ENCODE data around the gene GRK3.

Gene GRK3

DNA sequence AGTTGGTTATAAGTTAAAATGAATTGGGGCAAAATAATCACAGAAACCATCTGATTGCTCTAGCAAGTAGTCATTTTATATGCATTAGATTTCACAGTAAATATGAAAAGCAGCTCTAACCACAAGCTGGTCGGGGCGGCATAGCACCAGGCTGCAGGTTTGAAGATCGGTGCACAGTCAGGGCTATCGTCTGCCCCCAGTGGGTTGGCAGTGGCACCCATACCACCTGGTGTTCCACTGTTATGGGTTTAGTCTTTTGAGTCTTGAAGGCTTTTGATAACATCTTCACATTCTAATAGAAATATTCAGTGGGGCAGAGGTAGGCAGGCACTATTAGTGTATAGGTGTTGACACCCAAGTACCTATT, 62.1 kb downstream of the GRK3 start:
- no peak for DNase-seq (ENCODE audit: low read depth)

DNA sequence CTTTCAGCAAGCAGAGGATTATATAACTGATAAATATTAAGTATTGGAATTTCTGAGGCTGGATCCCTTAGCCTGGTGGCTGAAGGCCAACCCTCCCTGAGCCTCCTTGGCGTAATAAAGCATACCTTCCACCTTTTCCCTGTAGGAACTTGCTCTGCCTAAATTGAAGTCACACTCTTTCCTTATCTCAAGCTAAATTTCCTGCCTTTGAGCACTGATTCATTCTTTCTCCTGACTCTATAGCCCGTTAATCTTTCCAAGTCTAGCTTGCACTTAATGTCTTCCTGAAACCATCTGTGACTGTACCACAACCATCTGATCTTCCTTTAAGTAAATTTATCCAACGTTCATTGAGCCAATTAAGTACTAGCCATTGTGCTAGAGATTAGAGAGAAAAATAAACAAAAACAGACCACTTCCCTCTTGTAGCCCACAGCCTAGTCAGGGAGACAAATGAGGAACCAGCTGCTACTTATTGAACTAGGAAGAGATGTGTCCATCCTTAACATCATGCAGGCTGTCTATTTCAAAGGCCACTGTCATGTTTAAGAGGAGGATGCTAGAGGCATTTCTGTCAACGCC, 62.9 kb downstream of the GRK3 start:
- DNase-seq (ENCODE audit: low read depth), result no peak

DNA sequence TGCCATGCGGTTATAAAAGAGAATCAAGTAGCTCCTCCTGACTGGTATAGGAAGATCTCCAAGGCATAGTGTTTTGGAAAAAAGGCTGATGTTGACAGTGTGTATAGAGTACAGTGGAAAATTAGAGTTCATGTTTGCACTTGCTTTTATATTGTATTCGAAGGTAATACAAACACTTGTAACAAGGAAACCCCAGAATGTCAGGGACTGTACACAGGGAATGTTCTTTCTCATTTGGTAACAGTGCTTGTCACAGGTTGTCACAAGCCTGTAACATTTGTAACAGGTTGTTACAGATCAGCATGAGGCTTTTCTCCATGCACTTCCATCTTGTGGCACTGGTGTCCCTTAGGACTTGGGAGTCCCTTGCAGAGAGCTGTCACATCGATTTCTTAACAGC, 64.0 kb downstream of the GRK3 start:
- no peak for DNase-seq (ENCODE audit: low read depth)

DNA sequence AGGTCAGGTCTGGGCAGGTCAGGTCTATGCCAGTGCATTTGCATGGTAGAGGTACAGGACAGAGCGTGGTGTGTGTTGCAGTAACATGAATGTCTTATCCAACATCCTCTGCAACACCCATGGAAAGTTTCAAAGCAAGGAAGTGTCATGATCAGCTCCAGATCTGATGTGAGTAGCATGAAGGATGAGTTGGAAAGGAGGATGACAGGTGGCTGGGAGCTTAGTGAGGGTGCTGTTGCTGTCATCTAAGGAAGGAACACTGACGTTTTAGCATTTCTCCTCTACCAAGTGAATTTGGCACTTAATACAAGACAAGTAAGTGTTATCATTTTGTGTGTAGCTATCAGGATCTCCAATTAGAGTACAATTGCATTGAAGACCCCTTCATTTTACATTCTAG, 65.1 kb downstream of the GRK3 start:
- no peak for DNase-seq (ENCODE audit: low read depth)

DNA sequence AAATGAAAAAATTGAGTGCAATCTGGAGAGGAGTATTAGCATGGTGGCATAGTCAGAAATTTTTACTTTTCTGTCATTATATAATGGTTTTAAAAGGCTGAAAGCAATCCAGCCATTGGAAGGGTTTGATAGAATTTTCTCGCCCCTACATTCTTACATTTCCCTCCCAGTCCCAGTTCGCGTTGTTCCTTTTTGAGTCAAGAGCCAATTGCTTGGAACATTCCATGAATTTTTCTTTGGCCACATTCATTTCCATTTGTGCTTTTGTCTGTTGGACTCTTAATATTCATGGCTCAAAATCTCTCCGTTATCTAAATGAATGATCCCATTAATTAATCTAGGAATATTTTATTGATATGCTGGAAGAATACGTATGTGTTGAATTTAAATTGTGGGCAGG, 66.0 kb downstream of the GRK3 start:
- DNase-seq (ENCODE audit: low read depth), result no peak

DNA sequence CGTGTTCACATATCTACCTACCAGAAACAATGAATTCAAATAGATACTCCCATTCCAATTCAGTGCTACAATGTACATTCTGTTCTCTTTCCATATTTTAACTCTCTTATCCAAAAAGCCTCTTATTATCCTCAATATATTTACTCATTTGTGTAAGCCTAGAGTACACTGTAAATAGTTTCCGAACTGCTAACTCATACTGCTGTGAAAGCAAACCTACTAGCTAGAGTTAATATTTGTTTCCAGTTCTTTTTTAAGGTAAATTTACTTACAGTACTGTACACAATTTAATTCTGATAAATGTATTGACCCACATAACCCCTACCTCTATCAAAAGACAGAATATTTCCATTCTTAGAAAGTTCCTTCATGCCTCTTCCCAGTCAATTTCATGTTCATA, 71.8 kb downstream of the GRK3 start:
- no peak for DNase-seq (ENCODE audit: low read depth)

DNA sequence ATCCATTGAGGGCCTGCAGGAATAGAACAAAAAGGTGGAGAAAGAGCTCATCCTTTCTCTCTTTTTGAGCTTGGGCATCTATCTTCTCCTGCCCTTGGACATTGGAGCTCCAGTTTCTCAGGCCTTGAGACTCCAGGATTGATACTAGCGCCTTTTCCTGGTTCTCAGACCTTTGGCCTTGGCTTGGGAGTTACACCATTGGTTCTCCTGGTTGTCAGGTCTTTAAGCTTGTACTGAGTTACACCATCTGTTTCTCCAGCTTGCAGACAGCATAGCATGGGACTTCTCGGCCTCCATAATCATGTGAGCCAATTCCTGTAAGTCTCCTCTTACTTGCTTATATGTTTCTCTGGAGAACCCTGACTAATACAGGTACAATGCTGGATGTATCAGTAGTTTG, 72.6 kb downstream of the GRK3 start:
- no peak for DNase-seq (ENCODE audit: low read depth)

DNA sequence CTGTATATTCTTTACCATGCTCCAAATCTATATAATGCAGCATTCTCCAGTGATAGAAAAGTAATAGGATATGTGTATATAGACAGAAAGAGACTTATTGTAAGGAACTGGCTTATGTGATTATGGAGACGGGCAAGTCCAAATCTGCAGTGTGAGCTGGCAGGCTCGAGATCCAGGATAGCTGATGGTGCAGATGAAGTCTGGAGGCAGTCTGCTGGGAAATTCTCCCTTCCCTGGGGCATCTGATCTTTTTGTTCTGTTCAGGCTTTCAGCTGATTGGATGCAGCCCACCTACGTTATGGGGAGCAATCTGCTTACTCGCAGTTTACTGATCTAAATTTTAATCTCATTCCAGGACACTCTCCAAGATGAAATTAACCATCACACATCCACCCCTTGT, 73.2 kb downstream of the GRK3 start:
- DNase-seq (ENCODE audit: low read depth), result no peak

DNA sequence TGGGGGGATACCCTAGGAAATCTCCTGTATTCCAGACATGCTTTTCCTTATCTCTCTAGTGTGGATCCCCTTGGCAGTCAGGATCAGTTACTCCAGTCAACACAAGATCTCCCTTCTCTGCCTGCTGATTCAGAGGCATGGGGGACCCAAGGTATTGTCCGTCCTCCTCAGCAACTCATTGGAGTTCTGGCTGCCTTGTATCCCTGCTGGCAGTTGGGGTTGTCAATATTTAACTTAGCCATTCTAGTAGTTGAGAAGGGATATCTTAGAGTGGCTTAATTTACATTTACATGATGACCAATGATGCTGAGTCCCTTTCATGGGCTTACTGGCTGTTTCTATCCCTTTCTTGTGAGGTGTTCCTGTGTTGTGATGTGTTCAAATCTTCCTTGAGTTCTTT, 74.2 kb downstream of the GRK3 start:
- no peak for DNase-seq (ENCODE audit: low read depth)

DNA sequence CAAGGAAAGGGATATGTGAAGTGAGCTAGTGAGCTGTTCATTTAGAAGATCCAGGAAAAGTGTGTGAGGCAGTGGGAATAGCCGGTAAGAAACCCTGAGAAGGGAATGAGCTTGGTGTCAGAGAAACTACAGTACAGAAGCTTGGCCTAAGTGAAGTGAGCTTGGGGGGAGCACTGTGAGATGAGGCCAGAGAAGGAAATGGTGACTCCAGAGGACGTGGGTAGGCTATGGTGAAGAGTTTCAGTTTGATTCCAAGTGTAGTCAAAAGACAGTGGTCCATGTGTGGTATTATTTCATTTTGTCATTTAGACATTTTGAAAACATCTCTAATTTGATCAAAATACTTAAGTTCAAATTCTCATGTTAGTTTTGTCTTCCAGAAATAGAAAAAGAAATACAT, 77.2 kb downstream of the GRK3 start:
- DNase-seq (ENCODE audit: low read depth), result no peak

DNA sequence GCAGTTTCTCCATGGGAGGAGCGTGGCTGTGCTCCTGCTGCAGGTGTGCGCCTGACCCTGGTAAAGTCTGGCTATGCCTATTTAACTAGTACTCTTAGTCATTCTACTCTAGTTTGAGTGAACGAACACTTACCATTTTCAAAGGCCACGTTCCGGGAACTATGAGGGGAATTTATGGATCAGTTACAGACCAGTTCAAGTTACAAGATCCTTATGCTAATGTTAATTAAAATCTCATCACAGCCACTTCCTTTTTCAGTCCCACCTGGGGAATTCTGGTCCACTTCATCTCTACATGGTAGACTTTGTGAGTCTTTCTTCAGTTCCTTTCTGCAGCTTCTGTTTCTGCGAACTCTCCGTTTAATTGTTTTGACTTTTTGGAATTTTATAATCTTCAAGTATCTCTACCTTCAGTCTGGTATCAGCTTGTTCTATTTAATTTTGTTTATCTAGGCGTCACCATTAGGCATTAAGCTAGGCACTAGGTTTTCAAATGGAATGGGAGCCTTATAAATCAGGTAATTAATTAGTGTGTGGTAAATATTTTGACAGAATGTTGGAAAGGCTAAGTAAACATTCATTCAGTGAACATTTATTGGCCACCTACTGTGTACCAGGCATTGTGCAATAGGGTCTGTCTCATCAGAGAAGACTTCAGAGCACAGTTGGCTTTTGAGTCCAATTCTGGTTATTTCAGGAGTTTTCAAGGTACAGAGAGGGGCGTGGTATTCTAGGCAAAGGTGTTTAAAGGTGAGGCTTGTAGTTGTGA, 78.9 kb downstream of the GRK3 start:
- no peak for DNase-seq (ENCODE audit: low read depth)

DNA sequence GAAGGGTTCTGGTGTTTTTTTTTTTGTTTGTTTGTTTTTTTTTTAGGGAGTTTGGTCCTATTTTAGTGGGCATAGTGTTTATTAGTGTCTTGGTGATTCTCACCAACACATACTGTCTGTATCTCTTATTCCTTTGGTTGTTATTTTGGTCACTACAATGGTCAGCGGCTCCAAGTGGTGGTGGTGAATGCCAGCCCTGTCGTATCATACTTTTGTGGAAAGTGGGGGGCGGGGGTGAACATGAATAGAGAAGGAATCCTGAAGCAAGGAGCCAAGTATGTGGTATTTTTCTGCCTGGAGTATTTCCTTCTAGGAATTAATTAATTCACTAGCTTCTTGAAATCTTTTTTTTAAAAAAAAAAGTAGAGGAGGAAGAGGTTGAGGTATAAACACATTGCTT, 79.6 kb downstream of the GRK3 start:
- no peak for DNase-seq (ENCODE audit: low read depth)

DNA sequence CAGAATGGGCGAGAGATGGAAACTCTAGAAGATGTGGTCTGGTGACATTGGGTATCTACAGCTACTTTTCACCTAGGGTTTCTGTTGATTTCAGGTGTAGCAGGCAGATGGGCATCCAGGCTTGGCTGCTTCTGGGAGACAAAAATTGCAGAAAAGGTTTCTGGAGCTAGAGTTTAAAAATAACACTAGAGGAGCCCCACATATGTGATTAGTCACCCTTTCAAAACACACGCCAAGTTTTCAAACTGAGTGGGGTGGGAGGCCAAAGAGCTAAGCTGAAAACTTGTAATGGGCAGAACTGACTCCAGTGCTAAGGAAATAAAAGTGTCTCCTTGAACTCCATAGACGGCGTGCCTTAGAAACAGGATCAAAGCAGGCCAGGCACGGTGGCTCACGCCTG, 80.8 kb downstream of the GRK3 start:
- DNase-seq (ENCODE audit: low read depth), result no peak

DNA sequence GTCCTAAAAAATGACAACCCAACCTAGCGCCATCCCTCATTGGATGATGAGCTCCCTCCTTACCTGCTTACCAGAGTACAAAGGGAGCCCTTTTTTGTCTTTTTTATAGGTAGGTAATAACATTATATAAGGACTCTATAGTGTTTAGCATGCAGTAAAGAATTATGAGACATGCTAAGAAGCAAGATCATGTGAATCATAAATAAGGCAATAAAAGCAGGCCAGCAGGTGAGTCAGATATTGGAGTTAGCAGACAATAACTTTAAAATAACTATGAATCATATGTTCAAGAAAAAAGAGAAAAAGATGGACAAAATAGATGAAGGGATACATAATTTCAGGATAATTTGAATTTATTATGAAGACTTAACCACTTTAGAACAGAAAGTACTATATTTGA, 81.5 kb downstream of the GRK3 start:
- DNase-seq (ENCODE audit: low read depth), result no peak

DNA sequence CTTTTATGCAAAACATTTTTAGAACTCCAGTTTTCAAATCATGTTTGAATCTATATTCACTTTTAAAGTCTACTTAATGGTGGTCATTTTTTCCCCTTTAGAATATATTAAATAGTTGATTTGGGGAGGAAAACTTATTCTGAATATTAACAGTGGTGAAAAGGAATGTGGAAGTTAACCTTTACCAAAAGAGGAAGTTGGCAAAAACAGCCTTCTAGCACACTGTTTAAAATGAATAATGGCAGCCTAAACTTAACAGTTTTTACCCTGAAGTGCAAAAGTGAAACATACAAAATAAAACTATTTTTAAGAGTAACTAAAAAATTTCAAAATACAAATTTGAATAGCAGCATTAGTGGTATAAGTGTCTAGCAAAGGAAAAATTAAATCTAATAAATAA, 86.4 kb downstream of the GRK3 start:
- no peak for DNase-seq (ENCODE audit: low read depth)

DNA sequence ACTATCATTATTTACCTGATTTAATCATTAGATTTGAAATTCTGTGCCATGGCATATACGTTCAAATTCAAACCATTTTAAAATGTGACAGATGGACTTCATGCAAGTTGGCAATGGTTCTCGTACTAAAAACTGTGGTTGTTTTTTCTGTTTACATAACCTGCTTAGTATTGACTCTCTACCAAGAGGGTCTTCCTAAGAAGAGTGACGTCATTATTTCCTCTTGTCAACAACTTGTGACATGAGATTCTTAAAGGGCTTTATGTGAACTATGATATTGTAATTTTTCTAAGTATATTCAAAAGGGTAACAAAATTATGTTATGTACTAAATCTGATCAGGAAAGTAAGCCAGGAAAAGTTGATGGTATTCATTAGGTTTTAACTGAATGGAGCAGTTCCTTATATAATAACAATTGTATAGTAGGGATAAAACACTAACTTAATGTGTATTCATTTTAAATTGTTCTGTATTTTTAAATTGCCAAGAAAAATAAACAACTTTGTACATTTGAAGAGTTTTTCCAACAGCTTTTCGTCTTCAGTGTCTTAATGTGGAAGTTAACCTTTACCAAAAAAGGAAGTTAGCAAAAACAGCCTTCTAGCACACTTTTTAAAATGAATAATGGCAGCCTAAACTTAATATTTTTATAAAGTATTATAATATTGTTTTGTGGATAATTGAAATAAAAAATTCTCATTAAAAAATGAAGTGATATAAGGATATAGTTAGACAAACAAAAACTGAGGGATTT, 87.0 kb downstream of the GRK3 start:
- no peak for DNase-seq (ENCODE audit: low read depth)

DNA sequence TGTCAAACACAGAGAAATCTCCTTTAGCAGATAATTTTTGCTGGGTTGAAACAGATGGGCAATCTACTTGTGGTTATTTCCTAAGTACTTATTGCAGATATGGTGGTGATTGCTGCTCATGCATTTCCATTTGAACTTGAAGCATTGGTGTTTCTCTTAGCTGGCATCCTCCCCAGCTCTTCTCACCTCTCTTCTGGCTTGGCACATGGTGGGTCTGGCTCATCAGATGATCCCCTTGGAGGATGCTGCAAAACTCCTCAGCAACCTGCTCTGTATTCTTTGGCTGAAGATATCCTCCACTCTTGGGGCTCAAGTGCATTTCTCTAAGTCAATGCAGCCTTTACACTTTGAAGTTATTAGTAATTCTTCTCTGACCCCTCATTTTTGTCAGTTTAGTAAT, 90.2 kb downstream of the GRK3 start:
- no peak for DNase-seq (ENCODE audit: low read depth)

DNA sequence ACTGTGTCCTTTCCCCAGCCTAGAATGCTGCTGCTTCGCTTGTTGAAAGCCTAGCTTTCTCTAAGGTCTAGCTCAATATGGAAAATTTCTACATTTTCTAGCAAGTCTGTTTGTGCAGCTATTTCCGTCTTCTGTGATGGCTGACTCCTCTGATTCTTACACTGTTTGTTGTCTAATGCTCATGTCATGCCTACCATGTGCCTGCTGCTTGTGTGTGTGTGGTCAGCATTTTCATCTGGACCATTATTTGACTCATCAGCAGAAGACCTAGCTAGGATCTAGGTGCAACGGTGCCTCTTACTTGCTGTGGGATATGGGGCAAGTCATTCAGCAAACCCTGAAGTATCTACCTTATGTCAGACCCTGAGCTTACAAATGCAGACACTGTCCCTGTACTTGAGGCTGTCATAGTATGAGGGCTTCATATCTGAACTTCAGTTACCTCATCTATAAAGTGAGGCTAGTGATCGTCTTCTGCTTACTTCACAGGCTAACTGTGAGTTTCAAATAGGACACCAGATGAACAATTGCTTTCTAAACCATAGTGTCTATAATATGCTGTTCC, 91.0 kb downstream of the GRK3 start:
- DNase-seq (ENCODE audit: low read depth), result no peak

DNA sequence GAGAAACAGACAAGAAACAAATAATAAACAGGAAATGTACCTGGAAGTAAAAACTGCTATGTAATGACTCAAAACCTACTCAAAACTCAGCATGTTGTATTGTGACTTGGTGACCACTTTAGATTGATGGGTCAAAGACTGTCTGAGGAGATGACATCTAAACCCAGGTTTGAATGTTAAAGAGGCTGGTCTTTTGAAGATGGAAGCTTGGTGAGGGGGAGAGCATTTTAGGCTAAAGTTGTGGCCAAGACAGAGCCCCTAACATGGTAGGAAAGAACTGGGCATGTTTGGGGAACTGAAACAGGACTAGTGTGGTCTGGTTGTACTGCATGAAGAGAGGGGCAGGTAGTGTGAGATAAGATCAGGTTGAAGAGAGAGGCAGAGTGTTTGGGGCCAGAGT, 92.2 kb downstream of the GRK3 start:
- no peak for DNase-seq (ENCODE audit: low read depth)

DNA sequence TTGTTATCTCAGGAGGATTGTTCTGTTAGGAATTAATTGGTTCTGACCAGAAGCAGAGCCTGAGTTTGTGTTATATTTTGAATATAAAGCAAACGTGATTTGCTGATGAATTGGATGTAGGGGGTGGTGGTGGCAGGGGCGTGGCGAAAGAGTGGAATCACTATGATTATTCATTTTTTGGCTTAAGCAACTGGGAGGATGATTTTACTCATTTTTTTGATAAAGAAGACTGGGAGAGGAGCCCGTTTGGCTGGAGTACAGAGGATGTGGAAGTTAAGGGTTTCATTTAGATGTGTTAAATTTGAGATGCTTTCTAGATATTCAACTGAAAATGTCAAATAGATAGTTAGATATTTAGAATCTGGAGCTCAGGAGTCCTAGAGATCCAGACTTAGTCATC, 94.2 kb downstream of the GRK3 start:
- DNase-seq (ENCODE audit: low read depth), result no peak

DNA sequence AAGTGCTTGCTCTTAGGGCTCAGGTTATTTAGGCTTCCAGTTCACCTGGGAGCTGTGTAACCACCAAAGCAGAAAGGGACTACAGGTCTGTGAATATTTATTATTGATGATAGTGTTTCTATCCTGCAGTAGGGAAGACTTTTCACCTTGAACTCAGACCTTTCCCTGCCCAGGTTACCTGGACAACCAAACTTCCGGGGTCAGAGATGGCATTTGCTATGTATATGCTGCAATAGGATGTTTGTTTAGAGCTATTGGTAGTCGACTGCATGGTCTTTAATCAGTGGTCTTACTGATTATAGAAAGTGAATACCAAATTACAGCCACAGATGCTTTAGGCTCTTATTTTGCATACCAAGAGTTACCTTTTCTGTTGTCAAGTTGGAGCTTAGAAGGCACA, 94.9 kb downstream of the GRK3 start:
- no peak for DNase-seq (ENCODE audit: low read depth)

DNA sequence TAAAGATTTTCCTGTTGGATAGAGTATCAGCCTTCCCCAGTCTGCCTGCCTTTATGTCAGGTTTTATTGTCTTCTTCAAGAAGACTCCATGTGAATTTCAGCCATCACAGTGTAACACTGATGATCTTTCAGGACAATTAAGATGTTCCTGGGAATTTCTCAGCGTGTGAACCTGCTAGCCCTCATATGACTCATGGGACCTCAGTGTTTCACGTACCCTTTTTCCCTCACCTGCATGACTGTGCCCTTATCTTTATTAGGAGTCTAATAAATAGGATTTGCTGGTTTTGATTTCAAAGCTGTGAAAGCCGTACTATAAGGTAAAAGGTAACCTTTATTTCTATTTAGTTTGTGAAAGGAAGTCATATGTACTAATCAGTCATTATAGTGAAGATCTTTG, 95.9 kb downstream of the GRK3 start:
- no peak for DNase-seq (ENCODE audit: low read depth)

DNA sequence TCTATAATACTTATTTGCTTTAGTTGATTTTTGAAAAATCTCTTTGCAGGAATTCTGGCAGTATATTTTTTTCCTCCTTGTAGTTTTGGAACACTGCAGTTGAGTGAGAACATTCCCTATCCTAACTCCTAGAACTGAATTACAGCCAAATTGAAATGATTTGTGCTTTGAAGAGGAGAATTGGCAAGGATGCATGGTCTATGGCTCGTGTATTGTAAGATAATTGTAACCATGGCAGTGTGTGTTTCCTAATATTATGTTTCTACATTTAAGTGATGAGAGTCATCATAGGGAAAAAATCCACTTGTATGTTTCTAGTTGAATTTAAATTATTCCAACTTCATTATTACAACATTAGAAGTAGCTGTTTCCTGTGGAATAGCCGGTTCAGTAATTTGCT, 96.6 kb downstream of the GRK3 start:
- DNase-seq (ENCODE audit: low read depth), result no peak

Measured in stimulated activated CD8-positive, alpha-beta memory T cell treated with anti-CD3 and anti-CD28 coated beads, Interleukin-7, amount 100 ng/mL, for 24 hours (primary cell).